NCI-H2081 treated with DMSO at 0.1 percent for 48 hours (cell line): ENCODE measurements around the gene CPA2.
"Not testable (repeated sequence)": the region's sequence is repeated elsewhere in the genome, so short reads cannot be mapped to it uniquely, and the experiment has no call there.

Source experiments
- DNase-seq: peaks from one replicate; lab custom pipeline; 2025; lab: John Stamatoyannopoulos, UW

The CPA2 gene

GRCh38 chr7:130266258-130266960 is at the start of gene CPA2:
Gene CPA2 (plus strand): TSS chr7:130266863. CDS start chr7:130266882, 19 bp downstream.
- DNase-seq, result no peak

- DNase-seq, result no peak
Observed at GRCh38 chr7:130218806-130219620, 47.6 kb upstream of the CPA2 start.

DNA sequence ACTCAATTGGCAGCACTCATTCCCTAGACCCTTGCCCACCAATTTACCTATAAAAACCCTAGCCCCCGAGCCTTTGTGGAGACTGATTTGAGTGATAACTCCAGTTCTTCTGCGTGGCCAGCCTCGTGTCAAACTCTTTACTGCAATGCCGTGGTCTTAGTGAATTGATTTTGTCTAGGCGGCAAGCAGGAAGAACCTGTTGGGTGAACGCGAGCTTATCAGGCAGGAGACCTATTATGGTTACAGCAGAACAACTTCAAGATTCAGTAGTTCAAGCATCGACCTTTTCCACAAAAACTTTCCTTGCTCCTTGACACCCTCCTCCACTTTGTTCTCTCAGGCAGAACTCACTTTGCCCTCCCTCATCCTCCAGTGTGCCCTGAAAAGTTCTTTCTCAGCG is 46.8 kb upstream of the CPA2 start:
- no peak for DNase-seq

DNA sequence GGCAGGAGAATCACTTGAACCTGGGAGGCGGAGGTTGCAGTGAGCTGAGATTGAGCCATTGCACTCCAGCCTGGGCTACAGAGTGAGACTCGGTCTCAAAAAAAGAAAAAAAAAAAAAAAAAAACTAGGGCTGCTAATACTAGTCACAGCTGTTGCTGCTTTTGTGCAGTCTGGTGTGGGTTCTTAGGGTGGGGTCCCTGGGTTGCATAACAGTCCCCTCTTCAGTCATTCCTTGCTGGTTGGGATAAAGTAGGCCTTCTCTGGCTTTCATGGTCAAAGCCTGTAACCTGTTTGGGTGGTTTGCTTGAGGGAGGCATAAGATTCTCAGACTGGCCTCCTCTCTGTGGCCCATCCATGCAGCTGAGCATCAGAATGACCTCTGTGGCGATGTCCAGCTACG is 44.9 kb upstream of the CPA2 start:
- DNase-seq, result no peak

DNA sequence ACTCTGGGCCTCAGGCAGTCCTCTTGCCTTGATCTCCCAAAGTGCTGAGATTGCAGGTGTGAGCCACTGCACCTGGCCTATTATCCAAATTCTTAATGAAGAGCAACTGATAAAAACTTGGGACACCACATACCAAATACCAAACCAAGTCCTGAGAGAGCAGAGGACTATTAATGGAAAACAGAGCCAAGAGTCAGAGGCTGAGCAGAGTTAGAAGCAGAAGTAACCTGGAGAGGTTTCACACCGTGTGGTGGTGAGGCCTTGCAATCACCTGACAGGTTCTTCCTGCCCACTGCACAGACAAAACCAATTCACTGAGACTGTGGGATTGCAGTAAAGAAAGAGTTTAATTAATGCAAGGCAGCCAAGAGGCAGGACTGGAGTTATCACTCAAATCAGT is 43.0 kb upstream of the CPA2 start:
- DNase-seq, result no peak

- DNase-seq, result no peak
Observed at GRCh38 chr7:130224210-130224609, 42.5 kb upstream of the CPA2 start.

GRCh38 chr7:130224923-130225322 is 41.7 kb upstream of the CPA2 start:
- DNase-seq, result not testable (repeated sequence)

DNA sequence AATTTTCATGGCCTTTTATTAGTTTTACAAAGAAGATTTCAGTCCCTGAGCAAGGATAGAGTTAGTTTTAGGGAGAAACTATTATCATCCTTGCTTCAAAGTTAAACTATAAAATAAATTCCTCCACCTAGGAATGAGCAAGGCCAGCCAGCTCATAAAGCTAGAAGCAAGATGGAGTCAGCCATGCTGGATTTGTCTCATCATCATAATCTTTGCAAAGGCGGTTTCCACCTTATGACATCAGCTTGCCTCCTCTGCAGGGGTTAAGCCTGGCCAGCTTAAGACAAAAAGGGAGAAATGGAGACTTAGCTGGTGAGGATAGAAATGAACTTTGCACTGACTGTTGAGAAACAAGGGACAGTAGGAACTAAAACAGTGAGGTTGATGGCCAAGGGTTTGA is 40.3 kb upstream of the CPA2 start:
- no peak for DNase-seq

DNA sequence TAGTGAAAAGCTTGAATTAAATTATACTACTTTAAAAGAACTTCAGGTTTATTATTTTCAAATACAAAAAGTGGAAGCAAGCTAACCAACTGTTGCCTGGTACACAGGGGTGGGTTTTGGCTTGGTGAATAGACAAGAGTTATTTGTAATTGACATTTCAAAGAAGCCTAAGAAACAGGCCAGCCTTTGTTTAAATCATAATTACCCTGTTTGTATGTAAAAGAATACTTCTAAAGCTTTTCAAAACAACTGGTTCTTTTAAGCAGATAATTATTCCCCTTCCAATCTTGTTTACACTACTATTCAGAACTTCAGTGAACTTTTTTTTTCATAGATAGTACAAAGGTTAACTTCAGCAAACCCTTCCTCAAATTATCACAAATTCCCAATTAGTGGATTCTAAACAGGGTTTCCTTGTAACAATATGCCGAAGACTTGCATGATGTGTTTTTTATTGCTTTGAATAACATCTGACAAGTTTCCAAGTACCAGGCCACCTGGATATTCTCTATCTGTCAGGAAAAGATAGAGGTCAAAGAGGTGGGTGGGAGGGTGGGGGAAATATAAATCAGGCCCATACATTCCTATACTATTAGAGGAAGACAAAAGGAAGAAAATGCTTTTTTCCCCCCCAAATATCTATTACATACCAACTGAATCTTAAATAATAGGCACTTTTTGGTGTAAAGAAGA is 38.6 kb upstream of the CPA2 start:
- no peak for DNase-seq

DNA sequence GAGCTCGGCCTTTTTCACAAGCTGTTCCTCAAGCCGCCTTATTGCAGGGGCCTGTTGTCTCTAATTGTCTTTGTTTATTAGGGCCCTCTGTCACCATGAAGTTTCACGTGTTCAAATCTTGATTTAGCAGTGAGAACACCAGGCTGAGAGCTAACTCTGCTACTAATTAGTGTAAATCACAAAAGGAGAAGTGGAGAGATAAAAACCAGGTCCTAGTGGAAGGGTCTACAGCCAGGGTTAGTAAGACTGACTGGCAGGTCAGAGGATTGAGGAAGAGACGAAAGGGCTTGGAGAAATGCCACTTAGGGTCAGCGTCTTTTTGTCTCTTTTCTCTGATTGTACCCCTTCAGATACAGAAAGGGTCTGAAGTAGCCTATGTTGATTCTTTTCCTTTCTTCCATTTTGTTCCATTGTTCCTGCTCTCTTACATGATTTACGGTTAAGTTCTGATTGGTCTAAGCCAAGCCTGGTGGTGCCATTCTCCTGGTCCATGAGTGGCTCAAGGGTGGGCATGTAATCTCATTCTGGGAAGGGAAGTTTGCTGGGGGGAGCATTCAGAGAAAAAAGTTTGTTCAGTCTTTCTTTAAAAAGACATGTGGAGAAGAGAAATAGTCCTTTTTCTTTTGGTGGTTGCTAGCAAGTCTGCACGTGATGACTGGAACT is 37.7 kb upstream of the CPA2 start:
- DNase-seq, result no peak

- not testable (repeated sequence) for DNase-seq
Observed at GRCh38 chr7:130229981-130230380, 36.7 kb upstream of the CPA2 start.

DNA sequence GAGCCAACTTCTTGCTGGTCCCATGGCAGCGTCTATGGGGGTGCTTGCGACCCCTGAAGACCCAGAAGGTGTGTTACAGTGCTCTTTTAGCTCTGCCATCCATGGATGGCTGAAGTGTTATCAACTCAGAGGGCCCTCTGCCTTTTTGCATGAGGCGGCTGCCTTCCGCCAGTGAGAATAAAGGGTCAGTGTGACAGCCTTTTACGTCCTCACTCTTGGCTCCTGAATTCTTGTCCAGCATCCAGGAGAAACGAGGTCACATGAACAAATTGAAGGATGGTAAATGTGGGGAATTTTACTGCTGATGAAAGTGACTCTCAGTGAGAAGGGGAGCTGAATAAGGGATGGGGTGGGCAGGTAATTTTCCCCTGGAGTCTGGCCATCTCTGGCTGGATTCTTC is 34.9 kb upstream of the CPA2 start:
- no peak for DNase-seq

DNA sequence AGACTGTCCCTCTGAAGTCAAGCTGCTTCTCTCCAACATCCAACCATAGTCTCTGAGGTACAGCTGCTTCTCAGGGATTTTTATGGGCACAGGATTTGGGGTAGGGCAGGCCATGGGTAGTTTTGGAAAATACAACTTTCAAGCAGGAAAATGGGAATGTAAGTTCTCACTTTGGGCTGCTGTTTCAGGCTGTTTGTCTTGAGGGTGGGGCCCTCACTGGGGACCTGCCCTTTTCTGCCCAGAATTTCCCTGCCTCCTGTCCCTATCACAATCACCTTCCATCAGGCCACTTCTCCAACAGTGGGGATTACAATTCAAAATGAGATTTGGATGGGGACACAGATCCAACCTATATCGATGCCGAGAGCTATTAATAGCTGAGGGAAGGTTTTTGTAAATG is 34.5 kb upstream of the CPA2 start:
- no peak for DNase-seq

GRCh38 chr7:130234078-130234477 is 32.6 kb upstream of the CPA2 start:
- DNase-seq, result no peak

GRCh38 chr7:130236361-130236760 is 30.3 kb upstream of the CPA2 start:
- DNase-seq, result not testable (repeated sequence)

GRCh38 chr7:130240240-130240639 is 26.4 kb upstream of the CPA2 start:
- DNase-seq, result no peak

GRCh38 chr7:130242198-130243014 is 24.3 kb upstream of the CPA2 start:
- DNase-seq, result peak; percentile 30

- not testable (repeated sequence) for DNase-seq
Observed at GRCh38 chr7:130243486-130243885, 23.2 kb upstream of the CPA2 start.

GRCh38 chr7:130246491-130246890 is 20.2 kb upstream of the CPA2 start:
- DNase-seq, result not testable (repeated sequence)

DNA sequence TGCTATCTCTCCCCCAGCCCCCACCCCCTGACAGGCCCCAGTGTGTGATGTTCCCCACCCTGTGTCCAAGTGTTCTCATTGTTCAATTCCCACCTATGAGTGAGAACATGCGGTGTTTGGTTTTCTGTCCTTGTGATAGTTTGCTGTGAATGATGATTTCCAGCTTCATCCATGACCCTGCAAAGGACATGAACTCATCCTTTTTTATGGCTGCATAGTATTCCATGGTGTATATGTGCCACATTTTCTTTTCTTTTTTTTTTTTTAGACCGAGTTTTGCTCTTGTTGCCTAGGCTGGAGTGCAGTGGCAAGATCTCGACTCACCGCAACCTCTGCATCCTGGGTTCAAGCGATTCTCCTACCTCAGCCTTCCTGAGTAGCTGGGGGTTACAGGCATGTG is 17.8 kb upstream of the CPA2 start:
- not testable (repeated sequence) for DNase-seq

DNA sequence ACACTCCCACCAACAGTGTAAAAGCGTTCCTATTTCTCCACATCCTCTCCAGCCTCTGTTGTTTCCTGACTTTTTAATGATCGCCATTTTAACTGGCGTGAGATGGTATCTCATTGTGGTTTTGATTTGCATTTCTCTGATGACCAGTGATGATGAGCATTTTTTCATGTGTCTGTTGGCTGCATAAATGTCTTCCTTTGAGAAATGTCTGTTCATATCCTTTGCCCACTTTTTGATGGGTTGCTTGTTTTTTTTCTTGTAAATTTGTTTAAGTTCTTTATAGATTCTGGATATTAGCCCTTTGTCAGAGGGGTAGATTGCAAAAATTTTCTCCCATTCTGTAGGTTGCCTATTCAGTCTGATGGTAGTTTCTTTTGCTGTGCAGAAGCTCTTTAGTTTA is 17.0 kb upstream of the CPA2 start:
- DNase-seq, result not testable (repeated sequence)
